Measurements from ENCODE around the gene PANK3.

The PANK3 gene

GRCh38 chr5:168578538-168579487 is at the start of gene PANK3:
TSS of gene PANK3 (minus strand) at chr5:168579368. CDS start at chr5:168579283, 85 bp downstream.
- DNase-seq (ENCODE audit: insufficient read length, low spot score) (peak; percentile 61), FAIRE-seq (peak; percentile 33)

- DNase-seq (ENCODE audit: insufficient read length, low spot score) (no peak), FAIRE-seq (no peak)
Measured at GRCh38 chr5:168624850-168625364, 45.7 kb upstream of the PANK3 start.

- FAIRE-seq (no peak), DNase-seq (ENCODE audit: insufficient read length, low spot score) (no peak)
Measured at GRCh38 chr5:168620807-168621206, 41.6 kb upstream of the PANK3 start.

- FAIRE-seq (no peak), DNase-seq (ENCODE audit: insufficient read length, low spot score) (no peak)
Measured at GRCh38 chr5:168614661-168615060, 35.5 kb upstream of the PANK3 start.

- FAIRE-seq: no peak
- DNase-seq (ENCODE audit: insufficient read length, low spot score): no peak
Measured at GRCh38 chr5:168613996-168614395, 34.8 kb upstream of the PANK3 start.

- DNase-seq (ENCODE audit: insufficient read length, low spot score) (no peak), FAIRE-seq (no peak)
Measured at GRCh38 chr5:168613396-168613795, 34.2 kb upstream of the PANK3 start.

- DNase-seq (ENCODE audit: insufficient read length, low spot score): no peak
- FAIRE-seq: no peak
Measured at GRCh38 chr5:168612996-168613395, 33.8 kb upstream of the PANK3 start.

GRCh38 chr5:168612123-168612522 is 33.0 kb upstream of the PANK3 start:
- FAIRE-seq (no peak), DNase-seq (ENCODE audit: insufficient read length, low spot score) (no peak)

GRCh38 chr5:168611165-168611564 is 32.0 kb upstream of the PANK3 start:
- DNase-seq (ENCODE audit: insufficient read length, low spot score): no peak
- FAIRE-seq: no peak

GRCh38 chr5:168609806-168610482 is 30.8 kb upstream of the PANK3 start:
- DNase-seq (ENCODE audit: insufficient read length, low spot score): no peak
- FAIRE-seq: no peak

- DNase-seq (ENCODE audit: insufficient read length, low spot score): no peak
- FAIRE-seq: no peak
Measured at GRCh38 chr5:168608821-168609220, 29.7 kb upstream of the PANK3 start.

- DNase-seq (ENCODE audit: insufficient read length, low spot score) (no peak), FAIRE-seq (no peak)
Measured at GRCh38 chr5:168608386-168608785, 29.2 kb upstream of the PANK3 start.

- FAIRE-seq: no peak
- no peak for DNase-seq (ENCODE audit: insufficient read length, low spot score)
Measured at GRCh38 chr5:168607946-168608345, 28.8 kb upstream of the PANK3 start.

GRCh38 chr5:168606562-168606961 is 27.4 kb upstream of the PANK3 start:
- DNase-seq (ENCODE audit: insufficient read length, low spot score): no peak
- FAIRE-seq: no peak

GRCh38 chr5:168604436-168604835 is 25.3 kb upstream of the PANK3 start:
- DNase-seq (ENCODE audit: insufficient read length, low spot score) (no peak), FAIRE-seq (no peak)

- FAIRE-seq: no peak
- no peak for DNase-seq (ENCODE audit: insufficient read length, low spot score)
Measured at GRCh38 chr5:168603746-168604145, 24.6 kb upstream of the PANK3 start.

GRCh38 chr5:168602517-168602916 is 23.3 kb upstream of the PANK3 start:
- FAIRE-seq: no peak

GRCh38 chr5:168601972-168602371 is 22.8 kb upstream of the PANK3 start:
- FAIRE-seq: no peak
- DNase-seq (ENCODE audit: insufficient read length, low spot score): no peak

More at GRCh38 chr5:168602517-168602916, 23.3 kb upstream of the PANK3 start:
- DNase-seq (ENCODE audit: insufficient read length, low spot score): no peak

GRCh38 chr5:168600409-168600808 is 21.2 kb upstream of the PANK3 start:
- FAIRE-seq (no peak), DNase-seq (ENCODE audit: insufficient read length, low spot score) (no peak)

GRCh38 chr5:168599826-168600225 is 20.7 kb upstream of the PANK3 start:
- FAIRE-seq (no peak), DNase-seq (ENCODE audit: insufficient read length, low spot score) (no peak)

- no peak for DNase-seq (ENCODE audit: insufficient read length, low spot score)
- FAIRE-seq: no peak
Measured at GRCh38 chr5:168598639-168599038, 19.5 kb upstream of the PANK3 start.

- FAIRE-seq (no peak), DNase-seq (ENCODE audit: insufficient read length, low spot score) (no peak)
Measured at GRCh38 chr5:168596927-168597326, 17.8 kb upstream of the PANK3 start.

Measured in GM19239 (cell line).